ENCODE measurements around the gene CMPK1. TPM values are rescaled to one million over a fixed set of nuclear protein-coding genes. Genes with fewer than 3 reads are reported as not detected.

Gene CMPK1
- total and polyA plus RNA-seq, 10 of the 15 experiments (the other 5 are each of a cell fraction or from before 2014, with no cell fraction given), result 43.7 to 159 (median 85.6) TPM

DNA sequence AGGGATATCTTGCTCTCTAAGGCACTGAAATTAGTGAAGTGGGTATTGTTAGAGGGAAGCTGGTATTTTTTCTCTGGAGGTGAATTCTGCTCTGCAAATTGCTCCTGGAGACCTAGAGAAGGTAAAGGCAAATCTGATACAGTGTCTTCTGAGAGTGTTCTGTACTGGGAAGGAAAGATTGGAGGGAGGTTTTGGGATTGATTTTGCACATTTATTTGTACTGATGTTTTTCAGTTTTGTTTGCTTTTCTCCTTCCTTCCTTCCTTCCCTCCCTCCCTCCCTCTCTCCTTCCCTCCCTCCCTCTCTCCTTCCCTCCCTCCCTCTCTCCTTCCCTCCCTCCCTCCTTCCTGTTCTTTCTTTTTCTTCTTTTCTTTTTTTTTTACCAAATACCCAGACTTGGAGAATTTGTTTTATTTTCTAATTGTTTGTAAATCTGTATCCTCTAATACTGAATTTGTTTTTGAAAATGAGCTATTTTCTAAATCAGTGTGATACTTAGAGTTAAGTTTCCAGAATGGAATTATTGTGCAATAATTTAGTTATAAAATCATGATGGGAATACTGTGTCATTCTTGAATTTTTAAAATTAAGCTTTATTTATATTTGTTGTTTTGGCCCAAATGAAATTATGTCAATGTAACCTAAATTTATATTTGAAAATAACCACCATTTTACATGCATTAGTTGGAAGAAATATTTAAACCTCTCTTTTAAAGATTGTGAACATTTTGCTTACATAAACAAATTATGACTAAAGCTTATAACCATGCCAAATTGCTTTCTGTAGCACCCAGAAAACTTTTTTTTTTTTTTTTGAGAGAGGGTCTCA is 4.9 kb downstream of the CMPK1 start:
- intact Hi-C loops (cut with micrococcal nuclease; ENCODE audit: unreplicated experiment) (loop anchor here (10.0 kb wide), 1 partner anchor 96 kb away; the partner anchor contains the start of gene FOXD2), in situ Hi-C loops (cut with MboI) (no loop called here)
- ChIA-PET SMC1A (ENCODE audit: uncharacterized antibody, unreplicated experiment) (interaction anchor here (0.7 to 3.2 kb wide), 9 partner anchors 10 to 241 kb away, joined by 3 to 20 read pairs (median 4); partner anchors contain the start of gene STIL), POLR2A (interaction anchor here (0.6 to 1.4 kb wide), 7 partner anchors 11 to 206 kb away, joined by 3 to 5 read pairs (median 3); partner anchors contain the start of genes FOXD2 and STIL), RAD21 (ENCODE audit: unreplicated experiment) (interaction anchor here (0.6 to 1.2 kb wide), 6 partner anchors 12 to 1299 kb away, joined by 3 read pairs; partner anchors contain the start of gene STIL), CTCF (interaction anchor here (0.6 to 2.6 kb wide), 14 partner anchors 12 to 734 kb away, joined by 3 to 14 read pairs (median 5); partner anchors contain the start of genes FOXD2 and STIL)
- Histone ChIP-seq H3K4me2 (ENCODE audit: control insufficient read depth, insufficient read depth) (0 out of 2 replicates have a peak overlapping the region, but pooled peaks have one; percentile 33), H3K27ac (ENCODE audit: control insufficient read depth, insufficient read depth) (0 out of 2 replicates have a peak overlapping the region, but pooled peaks have one; percentile 11), H3K27me3 (replicated peaks in 1 of 2; ENCODE audit: control insufficient read depth in 2 of 2, insufficient read depth in 2 of 2, low read length in 1 of 2) (no peaks in the 10 kb centered on the region), H4K20me1 (ENCODE audit: control insufficient read depth, insufficient read depth) (no peaks in the 10 kb centered on the region), H3K9me3 (replicated peaks; ENCODE audit: control insufficient read depth, insufficient read depth, low read length) (no peaks in the 10 kb centered on the region), H2AFZ (ENCODE audit: control insufficient read depth, low read depth, low read length) (no peak overlapping the region), H3K4me1 (ENCODE audit: control insufficient read depth, insufficient read depth, low read length) (no peaks in the 10 kb centered on the region), H3K36me3 (ENCODE audit: control insufficient read depth in 2 of 2, insufficient read depth in 2 of 2, low read length in 1 of 2) (0 out of 4 replicates have a peak, but pooled peaks cover 0 to 3% of the 10 kb centered on the region in 2 experiments), H3K79me2 (ENCODE audit: control insufficient read depth, insufficient read depth, low read length) (peaks cover 51% of the 10 kb centered on the region), H3K4me3 (no peak overlapping the region), H3K9ac (ENCODE audit: control insufficient read depth, insufficient read depth, low read length) (no peak overlapping the region)
- no peak for ATAC-seq
- no peak for FAIRE-seq
- TF ChIP-seq RUNX3 (IDR thresholded peaks at IDR 0.05; ENCODE audit: low read length), result no peak
- TF ChIP-seq PKNOX1 (IDR thresholded peaks at IDR 0.05), result no peak
- TF ChIP-seq PRDM15 (CRISPR knock-in tag; IDR thresholded peaks at IDR 0.05), result no peak
- no peak for TF ChIP-seq SRF (IDR thresholded peaks at IDR 0.05; ENCODE audit: low read depth in 2 of 2, low read length in 2 of 2)
- no peak for TF ChIP-seq TCF12 (IDR thresholded peaks at IDR 0.05; ENCODE audit: low read depth, low read length)
- TF ChIP-seq, protein P1, sequence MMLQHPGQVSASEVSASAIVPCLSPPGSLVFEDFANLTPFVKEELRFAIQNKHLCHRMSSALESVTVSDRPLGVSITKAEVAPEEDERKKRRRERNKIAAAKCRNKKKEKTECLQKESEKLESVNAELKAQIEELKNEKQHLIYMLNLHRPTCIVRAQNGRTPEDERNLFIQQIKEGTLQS (IDR thresholded peaks at IDR 0.05; ENCODE audit: borderline replicate concordance, extremely low read depth, low read depth, low read length), result no peak
- TF ChIP-seq STAT3 (IDR thresholded peaks at IDR 0.05; ENCODE audit: low read depth, low read length), result no peak
- no peak for TF ChIP-seq SMARCA5 (IDR thresholded peaks at IDR 0.05)
- TF ChIP-seq FOXK2 (IDR thresholded peaks at IDR 0.05), result no peak
- TF ChIP-seq, protein P2, sequence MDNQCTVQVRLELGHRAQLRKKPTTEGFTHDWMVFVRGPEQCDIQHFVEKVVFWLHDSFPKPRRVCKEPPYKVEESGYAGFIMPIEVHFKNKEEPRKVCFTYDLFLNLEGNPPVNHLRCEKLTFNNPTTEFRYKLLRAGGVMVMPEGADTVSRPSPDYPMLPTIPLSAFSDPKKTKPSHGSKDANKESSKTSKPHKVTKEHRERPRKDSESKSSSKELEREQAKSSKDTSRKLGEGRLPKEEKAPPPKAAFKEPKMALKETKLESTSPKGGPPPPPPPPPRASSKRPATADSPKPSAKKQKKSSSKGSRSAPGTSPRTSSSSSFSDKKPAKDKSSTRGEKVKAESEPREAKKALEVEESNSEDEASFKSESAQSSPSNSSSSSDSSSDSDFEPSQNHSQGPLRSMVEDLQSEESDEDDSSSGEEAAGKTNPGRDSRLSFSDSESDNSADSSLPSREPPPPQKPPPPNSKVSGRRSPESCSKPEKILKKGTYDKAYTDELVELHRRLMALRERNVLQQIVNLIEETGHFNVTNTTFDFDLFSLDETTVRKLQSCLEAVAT (IDR thresholded peaks at IDR 0.05), result no peak
- no peak for TF ChIP-seq SMAD1 (IDR thresholded peaks at IDR 0.05; ENCODE audit: low read depth, partially characterized antibody)
- TF ChIP-seq RFX5 (IDR thresholded peaks at IDR 0.05; ENCODE audit: low read depth, low read length), result no peak
- TF ChIP-seq MEF2A (IDR thresholded peaks at IDR 0.05; ENCODE audit: insufficient read depth, low read depth, low read length), result no peak
- BruUV-seq (replicated peaks), result no TSS peak
- DNase-seq (ENCODE audit: low read depth, low spot score), result no peak
